NCI-H1092 treated with DMSO at 0.1 percent for 48 hours (cell line): ENCODE data around the gene SNN.

Experiments used
- DNase-seq: peaks from one replicate; lab custom pipeline; 2025; lab: John Stamatoyannopoulos, UW

The SNN gene

GRCh38 chr16:11635113-11635652, 33.1 kb upstream of the SNN start:
- no peak for DNase-seq

DNA sequence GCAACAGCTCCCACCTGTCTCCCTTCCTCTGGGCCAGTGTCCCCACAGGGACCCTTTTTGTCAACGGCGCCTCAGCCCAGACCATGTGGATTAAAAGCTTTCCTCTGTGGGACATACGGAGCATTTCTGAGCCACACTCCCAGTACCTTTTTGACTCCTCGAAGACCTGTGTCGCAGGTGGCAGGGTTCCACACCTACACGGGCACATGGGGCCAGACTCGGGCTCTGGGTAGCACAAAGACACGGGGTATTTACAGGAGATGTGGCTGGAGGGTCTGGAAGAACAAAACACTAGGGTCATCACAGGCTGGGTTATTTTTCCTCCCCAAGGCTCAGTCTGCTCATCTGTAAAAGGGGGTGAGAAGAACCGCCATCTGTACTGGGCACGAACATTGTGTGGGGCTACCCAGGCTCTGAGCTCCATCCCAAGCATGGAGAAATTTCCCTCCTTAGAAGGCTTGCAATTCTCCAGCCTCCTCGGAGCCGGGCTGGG, 32.5 kb upstream of the SNN start:
- no peak for DNase-seq

- peak; percentile 17 for DNase-seq
Measured at GRCh38 chr16:11636172-11636721, 32.0 kb upstream of the SNN start.

DNA sequence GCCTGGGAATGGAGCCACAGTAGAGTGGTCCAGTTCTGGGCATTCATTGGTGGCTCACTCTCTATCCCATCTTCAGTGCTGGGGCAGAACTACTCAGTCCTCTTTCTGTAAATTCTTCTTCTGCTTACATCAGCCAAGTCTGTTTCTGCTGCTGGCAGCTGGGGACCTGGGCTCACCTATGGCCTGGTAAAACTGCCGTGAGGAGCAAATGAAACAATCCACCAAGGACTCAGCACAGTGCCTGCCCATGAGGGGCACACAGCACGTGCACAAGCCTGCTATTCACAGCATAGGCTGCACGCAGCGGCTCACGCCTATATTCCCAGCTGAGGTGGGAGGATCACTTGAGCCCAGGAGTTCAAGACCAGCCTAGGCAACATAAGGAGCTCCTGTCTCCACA, 30.9 kb upstream of the SNN start:
- no peak for DNase-seq

- DNase-seq, result no peak
Measured at GRCh38 chr16:11638140-11638539, 30.1 kb upstream of the SNN start.

- no peak for DNase-seq
Measured at GRCh38 chr16:11639008-11639562, 29.2 kb upstream of the SNN start.

DNA sequence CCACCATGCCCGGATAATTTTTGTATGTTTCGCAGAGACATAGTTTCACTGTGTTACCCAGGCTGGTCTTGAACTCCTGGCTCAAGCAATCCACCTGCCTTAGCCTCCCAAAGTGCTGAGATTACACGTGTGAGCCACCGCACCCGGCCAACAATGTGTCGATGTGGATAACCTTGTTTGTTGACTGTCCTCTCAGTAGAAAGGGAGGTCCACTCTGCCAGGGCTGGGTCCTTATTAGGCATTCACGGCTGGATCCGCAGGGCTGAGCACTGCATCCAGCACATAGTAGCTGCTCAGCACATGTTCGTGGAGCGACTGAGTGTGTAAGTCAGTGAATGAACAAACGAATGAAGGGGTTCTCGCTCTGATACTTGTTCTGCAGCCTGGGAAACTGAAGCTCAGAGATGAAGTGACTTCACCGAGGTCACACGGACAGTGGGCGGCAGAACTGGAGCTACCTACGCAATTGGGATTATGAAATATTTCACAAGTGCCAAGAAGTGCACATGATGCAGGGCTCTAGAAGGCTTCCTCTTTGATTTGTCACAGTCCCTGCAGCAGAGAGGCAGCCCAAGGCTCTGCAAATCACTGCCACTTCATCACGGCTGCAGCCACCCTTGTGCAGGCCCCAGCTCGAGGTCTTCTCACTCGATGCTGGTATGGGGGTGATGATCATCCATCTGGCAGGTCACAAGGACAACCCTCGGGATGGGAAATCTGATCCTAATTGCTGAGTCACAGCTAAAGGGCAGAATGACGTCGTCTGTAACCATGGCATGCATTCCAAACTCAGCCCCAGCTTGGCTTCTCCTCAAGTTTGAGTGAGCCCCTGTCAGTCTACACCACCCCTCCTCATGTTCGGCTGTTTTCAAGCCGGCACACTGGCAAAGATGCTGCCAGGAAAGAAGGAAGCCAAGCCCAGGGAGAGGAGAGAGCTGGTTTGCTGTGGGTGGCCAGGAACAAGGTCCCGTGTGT, 28.0 kb upstream of the SNN start:
- DNase-seq, result no peak

GRCh38 chr16:11640987-11641817, 27.1 kb upstream of the SNN start:
- DNase-seq, result peak; percentile 50

DNA sequence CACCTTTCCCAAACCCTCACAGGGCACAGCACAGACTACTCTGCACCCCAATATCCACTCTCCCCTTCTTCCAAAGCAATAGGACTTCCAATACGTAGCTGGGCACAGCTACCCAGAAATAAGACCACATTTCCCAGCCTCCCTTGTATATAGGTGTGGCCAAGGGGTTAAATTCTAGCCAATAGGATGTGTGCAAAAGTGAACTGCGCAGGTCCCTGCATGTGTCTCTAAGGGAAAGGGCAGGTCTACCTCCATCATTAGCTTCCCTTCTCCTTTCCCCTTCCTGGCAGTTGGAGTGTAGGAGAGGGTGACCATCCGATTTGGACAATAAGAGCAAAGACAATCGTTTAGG, 25.5 kb upstream of the SNN start:
- no peak for DNase-seq

- DNase-seq, result no peak
Measured at GRCh38 chr16:11649276-11649675, 19.0 kb upstream of the SNN start.

DNA sequence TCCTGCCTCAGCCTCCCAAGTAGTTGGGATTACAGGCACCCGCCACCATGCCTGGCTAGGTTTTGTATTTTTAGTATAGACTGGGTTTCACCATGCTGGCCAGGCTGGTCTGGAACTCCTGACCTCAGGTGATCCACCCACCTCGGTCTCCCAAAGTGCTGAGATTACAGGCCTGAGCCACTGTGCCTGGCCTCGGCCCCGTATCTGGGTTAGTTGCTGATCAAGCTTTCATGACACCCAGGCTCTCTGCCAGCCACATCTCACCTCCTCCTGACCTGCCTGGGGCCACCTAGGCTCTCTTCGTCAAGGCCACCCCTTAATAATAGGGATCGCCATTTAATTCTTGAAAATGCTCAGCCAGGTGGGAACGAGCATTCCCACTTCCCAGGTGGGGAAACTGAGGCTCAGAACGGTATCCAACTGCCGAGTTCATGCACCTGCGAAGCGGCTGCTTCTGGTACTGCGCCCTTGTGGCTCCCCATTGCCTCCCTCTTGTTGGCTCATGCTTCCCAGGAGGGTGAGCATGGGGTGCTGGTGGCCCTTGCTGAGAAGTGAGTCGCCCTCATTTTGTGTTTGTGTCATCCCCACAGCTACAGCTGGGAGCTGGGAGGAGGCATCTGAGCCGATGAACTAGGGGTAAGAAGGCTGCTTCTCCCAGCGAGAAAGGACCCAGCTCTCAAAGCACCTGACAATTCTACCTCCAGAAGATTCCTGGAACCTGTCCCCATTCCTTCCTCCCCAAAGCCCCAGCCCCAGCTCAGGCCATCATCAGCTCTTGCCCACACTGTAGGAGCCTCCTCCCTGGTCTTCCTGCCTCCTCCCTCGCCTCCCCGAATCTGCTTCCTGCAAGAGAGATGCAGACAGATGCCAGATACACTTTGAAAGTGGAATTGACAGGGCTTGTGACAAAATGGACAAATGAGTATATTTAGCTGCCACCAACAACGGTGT, 17.3 kb upstream of the SNN start:
- no peak for DNase-seq

DNA sequence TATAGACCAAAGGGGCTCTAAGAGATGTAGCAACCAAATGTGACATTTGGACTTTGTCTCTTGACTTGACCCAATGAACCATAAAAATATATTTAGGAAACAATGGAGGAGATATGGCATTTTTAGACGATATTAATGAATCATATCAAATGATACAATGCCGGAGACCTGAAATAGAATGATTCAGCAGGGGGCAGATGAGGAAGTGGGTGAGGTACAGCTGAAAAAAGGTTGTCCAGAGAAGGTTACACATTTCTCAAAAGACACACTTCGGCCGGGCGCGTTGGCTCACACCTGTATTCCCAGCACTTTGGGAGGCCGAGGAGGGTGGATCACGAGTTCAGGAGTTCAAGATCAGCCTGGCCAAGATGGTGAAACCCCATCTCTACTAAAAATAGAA, 16.5 kb upstream of the SNN start:
- no peak for DNase-seq

- no peak for DNase-seq
Measured at GRCh38 chr16:11655655-11656054, 12.6 kb upstream of the SNN start.

DNA sequence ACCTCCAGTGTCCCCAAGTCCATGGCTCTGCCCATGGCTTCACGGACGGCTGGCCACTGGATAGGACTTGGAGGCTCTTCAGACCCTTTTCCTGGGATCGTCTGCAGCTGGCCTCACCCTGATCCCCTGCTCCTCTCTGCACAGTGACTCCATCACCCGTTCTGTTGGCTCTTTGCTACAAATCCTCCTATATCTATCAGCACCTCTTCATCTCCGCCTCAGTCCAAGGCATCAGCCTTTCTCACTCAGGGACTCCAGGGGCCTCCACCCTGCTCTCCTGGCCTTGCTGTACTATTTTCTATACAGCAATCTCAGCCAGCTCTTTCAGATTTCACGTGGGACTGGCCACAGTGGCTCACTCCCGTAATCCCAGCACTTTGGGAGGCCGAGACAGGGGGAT, 10.7 kb upstream of the SNN start:
- DNase-seq, result no peak

GRCh38 chr16:11658896-11659708, 9.2 kb upstream of the SNN start:
- DNase-seq, result no peak

- DNase-seq, result no peak
Measured at GRCh38 chr16:11660565-11660964, 7.7 kb upstream of the SNN start.

DNA sequence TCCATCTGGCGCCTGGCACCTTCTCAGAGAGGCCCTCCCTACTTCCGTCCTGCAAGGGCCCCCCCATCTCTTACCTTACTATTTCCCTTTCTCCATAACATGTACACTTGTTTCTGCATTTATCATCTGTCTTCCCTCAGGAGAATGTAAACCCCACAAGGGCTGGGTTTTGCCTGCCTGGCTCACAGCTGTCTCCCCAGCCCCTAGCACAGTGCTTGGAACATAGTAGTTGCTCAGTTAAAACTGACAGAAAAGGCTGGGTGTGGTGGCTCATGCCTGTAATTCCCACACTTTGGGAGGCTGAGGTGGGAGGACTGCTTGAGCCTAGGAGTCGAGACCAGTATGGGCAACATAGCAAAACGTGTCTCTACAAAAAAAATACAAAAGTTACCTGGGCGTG, 5.7 kb upstream of the SNN start:
- DNase-seq, result no peak

DNA sequence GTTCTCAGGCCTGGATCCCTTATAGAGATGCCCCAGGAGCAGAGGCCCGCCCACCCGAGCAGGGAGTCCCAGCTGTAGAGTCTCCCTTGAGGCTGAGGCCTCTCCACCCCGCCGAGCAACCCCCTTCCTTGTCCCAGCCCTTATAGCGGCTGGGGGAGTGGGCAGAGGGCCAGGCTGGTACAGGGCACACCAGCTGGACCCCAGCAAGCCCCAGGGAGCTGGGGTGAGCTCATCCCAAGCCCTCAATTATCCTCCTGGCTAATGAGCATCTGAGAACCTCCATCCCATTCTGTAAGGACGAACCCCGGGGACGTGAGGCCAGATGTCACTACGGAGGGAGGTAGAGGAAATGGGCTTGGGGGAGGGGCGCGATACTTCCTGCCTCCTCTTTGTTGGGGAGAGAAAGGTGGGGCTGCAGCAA, 3.2 kb upstream of the SNN start:
- DNase-seq, result no peak

DNA sequence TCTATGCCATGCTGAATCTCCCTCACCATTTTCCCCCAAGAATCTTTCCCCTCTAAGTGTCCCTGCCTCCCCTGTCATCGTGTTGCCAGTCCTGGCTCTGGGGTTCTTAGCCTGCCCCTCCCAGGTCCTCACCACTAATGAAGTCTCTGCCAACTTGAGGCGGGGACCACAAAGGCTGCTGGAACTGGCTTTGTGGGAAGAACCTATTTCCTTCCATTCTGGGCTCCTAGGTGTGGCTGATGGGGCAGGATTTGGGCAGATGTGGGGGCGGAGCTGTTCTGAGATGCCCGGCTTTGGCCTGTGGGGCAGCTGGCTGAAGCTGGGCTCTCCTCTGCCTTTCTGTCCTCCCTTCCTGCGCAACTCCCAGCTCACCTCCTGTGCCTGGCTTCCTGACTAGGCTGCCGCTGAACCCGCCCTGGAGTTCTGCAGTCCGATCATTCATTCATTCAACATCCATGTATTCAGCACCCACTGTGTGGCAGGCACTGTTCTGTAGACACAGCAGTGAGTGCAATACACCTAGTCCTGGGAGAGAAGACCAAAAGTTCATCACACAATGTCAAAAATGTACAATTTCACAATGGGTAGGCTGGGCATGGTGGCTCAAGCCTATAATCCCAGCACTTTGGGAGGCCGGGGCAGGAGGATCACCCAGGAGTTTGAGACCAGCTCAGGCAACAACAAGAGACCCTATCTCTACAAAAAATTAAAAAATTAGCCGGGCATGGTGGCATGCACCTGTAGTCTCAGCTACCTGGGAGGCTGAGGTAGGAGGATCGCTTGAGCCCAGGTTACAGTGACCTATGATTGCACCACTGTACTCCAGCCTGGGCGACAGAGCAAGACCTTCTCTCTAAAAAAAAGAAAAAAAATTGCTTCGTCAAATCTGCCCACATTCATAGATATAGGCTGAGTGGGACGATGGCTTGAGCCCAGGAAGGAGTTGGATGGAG, 1.9 kb upstream of the SNN start:
- DNase-seq, result no peak
